MM.1S (cell line): ENCODE data around the gene CCDC188.

Source experiments
- DNase-seq: peaks from one replicate; pipeline ENCODE4 v3.0.0-alpha.2; 2015
- H2AFZ ChIP-seq: fragments of 300-600 bp; sonication (generic); 2 replicates; pipeline ENCODE4 v1.6.0; 2016; ENCODE audit warnings: antibody characterized with exemption, low read length
- H3F3A ChIP-seq: fragments of 300-600 bp; sonication (generic); 2 replicates; pipeline ENCODE4 v1.6.1; 2016; ENCODE audit warnings: mild to moderate bottlenecking, antibody characterized with exemption, low read length, moderate library complexity, mixed read lengths; ENCODE audit not compliant: insufficient read depth
- H3K27ac ChIP-seq: fragments of 300-600 bp; sonication (generic); 2 replicates; pipeline ENCODE4 v1.5.1; 2016; ENCODE audit warnings: mild to moderate bottlenecking, low read length
- H3K27me3 ChIP-seq: fragments of 300-600 bp; sonication (generic); replicated peaks from 2 replicates; pipeline ENCODE4 v1.6.0; 2016; ENCODE audit warnings: low read length; ENCODE audit not compliant: insufficient read depth
- H3K36me3 ChIP-seq: fragments of 300-600 bp; sonication (generic); replicated peaks from 2 replicates; pipeline ENCODE4 v1.6.1; 2016; ENCODE audit warnings: mild to moderate bottlenecking, low read length, mixed read lengths; ENCODE audit not compliant: insufficient read depth
- H3K4me1 ChIP-seq: fragments of 300-600 bp; sonication (generic); 2 replicates; pipeline ENCODE4 v1.6.1; 2016; ENCODE audit warnings: low read length, mixed read lengths
- H3K4me2 ChIP-seq: fragments of 300-600 bp; sonication (generic); 2 replicates; pipeline ENCODE4 v1.6.0; 2016; ENCODE audit warnings: low read depth, low read length
- H3K4me3 ChIP-seq: fragments of 300-600 bp; sonication (generic); 2 replicates; pipeline ENCODE4 v1.5.1; 2016; ENCODE audit warnings: low read length, mixed read lengths
- H3K79me2 ChIP-seq: fragments of 300-600 bp; sonication (generic); 2 replicates; pipeline ENCODE4 v1.6.1; 2016; ENCODE audit warnings: mixed run types, low read length, mixed read lengths
- H3K9ac ChIP-seq: fragments of 300-600 bp; sonication (generic); 2 replicates; pipeline ENCODE4 v1.6.1; 2016; ENCODE audit warnings: low read length, mixed read lengths
- H3K9me2 ChIP-seq: fragments of 300-600 bp; sonication (generic); replicated peaks from 2 replicates; pipeline ENCODE4 v1.6.1; 2016; ENCODE audit warnings: mild to moderate bottlenecking, low read length, mixed read lengths; ENCODE audit not compliant: insufficient read depth
- H3K9me3 ChIP-seq: fragments of 300-600 bp; sonication (generic); replicated peaks from 2 replicates; pipeline ENCODE4 v1.6.1; 2016; ENCODE audit warnings: mild to moderate bottlenecking, low read length, mixed read lengths; ENCODE audit not compliant: insufficient read depth
- H4K20me1 ChIP-seq: fragments of 300-600 bp; sonication (generic); 2 replicates; pipeline ENCODE4 v1.6.1; 2016; ENCODE audit warnings: mild to moderate bottlenecking, low read length, moderate library complexity, mixed read lengths; ENCODE audit not compliant: insufficient read depth
- EZH2 ChIP-seq: fragments of 300-600 bp; sonication (generic); optimal IDR thresholded peaks from 2 replicates; pipeline ENCODE3; 2017; ENCODE audit warnings: low read depth, mild to moderate bottlenecking, antibody characterized with exemption, low read length, mixed read lengths
- EZH2phosphoT487 ChIP-seq: fragments of 300-600 bp; sonication (generic); IDR thresholded peaks from 2 replicates; pipeline ENCODE4 v1.6.1; 2018; ENCODE audit warnings: antibody characterized with exemption, low read length
- TF ChIP-seq, protein P1 (sequence below): fragments of 300-600 bp; sonication (generic); IDR thresholded peaks from 2 replicates; pipeline ENCODE4 v1.5.1; 2016; ENCODE audit warnings: antibody characterized with exemption, low read length, mixed read lengths

The CCDC188 gene

DNA sequence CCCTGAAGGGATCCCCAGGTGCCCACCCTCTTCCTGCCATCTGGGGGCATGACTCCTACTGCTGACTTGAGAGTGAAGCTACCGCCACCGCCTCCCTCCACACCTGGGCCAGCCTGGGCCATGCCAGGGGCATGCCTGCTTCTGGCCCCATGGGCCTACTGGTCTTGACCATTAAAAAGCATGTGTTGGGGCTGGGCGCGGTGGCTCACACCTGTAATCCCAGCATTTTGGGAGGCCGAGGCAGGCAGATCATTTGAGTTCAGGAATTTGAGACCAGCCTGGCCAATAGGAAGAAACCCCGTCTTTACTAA lies 37.7 kb upstream of the CCDC188 start:
- no peak overlapping the region for H3K4me2 ChIP-seq
- H3K4me1 ChIP-seq, result no peaks in the 10 kb centered on the region
- no peaks in the 10 kb centered on the region for H3K79me2 ChIP-seq
- no peaks in the 10 kb centered on the region for H3K36me3 ChIP-seq
- TF ChIP-seq EZH2 (no peak), EZH2phosphoT487 (no peak)
- TF ChIP-seq, protein P1, sequence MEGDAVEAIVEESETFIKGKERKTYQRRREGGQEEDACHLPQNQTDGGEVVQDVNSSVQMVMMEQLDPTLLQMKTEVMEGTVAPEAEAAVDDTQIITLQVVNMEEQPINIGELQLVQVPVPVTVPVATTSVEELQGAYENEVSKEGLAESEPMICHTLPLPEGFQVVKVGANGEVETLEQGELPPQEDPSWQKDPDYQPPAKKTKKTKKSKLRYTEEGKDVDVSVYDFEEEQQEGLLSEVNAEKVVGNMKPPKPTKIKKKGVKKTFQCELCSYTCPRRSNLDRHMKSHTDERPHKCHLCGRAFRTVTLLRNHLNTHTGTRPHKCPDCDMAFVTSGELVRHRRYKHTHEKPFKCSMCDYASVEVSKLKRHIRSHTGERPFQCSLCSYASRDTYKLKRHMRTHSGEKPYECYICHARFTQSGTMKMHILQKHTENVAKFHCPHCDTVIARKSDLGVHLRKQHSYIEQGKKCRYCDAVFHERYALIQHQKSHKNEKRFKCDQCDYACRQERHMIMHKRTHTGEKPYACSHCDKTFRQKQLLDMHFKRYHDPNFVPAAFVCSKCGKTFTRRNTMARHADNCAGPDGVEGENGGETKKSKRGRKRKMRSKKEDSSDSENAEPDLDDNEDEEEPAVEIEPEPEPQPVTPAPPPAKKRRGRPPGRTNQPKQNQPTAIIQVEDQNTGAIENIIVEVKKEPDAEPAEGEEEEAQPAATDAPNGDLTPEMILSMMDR, result no peak
- H4K20me1 ChIP-seq, result no peaks in the 10 kb centered on the region
- DNase-seq, result no peak
- no peak overlapping the region for H2AFZ ChIP-seq
- H3K27me3 ChIP-seq, result peaks cover 82% of the 10 kb centered on the region
- H3K27ac ChIP-seq, result no peak overlapping the region
- no peaks in the 10 kb centered on the region for H3K9me2 ChIP-seq
- no peaks in the 10 kb centered on the region for H3F3A ChIP-seq
- H3K9ac ChIP-seq, result no peak overlapping the region
- H3K9me3 ChIP-seq, result no peaks in the 10 kb centered on the region
- H3K4me3 ChIP-seq, result no peak overlapping the region

DNA sequence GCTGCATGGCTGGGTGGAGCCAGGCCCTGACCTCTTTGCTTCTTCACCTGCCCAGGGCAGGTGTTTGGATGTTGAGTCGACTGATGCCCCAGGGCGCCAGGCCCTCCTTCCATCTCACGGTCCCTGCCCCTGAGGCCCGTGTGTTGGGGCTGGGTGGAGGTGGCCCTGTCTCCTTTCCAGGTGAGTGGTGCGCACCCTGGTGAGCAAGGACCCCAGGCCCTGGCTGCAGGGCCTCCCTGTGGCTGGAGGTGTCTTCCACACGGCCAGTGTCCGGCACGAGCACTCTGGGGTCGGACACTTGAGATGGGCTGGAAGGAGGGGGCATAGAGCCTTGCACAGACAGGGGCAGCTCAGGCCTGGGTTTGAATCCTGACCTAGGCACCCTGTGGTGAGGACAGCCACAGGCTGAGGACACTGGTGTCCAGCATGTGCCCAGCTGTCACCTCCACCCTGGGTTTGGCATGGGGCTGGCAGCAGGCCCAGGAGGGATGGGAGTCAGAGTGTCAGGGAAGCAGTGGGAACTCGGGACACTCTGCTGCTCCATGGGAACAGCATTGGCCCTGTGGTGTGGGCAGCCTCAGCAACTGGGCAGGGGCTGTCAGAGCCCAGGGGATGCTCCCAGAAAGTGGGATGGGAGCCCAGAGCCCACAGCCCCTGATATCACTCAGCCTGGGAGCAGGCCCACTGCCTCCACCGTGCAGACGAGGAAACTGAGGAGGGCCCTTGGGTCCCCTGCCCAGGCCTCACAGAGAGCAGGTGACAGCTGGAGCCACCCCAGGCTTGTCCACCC lies 37.1 kb upstream of the CCDC188 start:
- no peak overlapping the region for H2AFZ ChIP-seq
- no peak for DNase-seq
- H3K36me3 ChIP-seq, result no peaks in the 10 kb centered on the region
- H3K9ac ChIP-seq, result no peak overlapping the region
- no peaks in the 10 kb centered on the region for H3K4me1 ChIP-seq
- no peak overlapping the region for H3K4me3 ChIP-seq
- H4K20me1 ChIP-seq, result no peaks in the 10 kb centered on the region
- no peaks in the 10 kb centered on the region for H3K79me2 ChIP-seq
- H3K27ac ChIP-seq, result no peak overlapping the region
- no peaks in the 10 kb centered on the region for H3F3A ChIP-seq
- TF ChIP-seq, protein P1, result no peak
- TF ChIP-seq EZH2, result no peak
- no peak for TF ChIP-seq EZH2phosphoT487
- H3K9me2 ChIP-seq, result no peaks in the 10 kb centered on the region
- H3K4me2 ChIP-seq, result no peak overlapping the region
- no peaks in the 10 kb centered on the region for H3K9me3 ChIP-seq
- peaks cover 82% of the 10 kb centered on the region for H3K27me3 ChIP-seq

DNA sequence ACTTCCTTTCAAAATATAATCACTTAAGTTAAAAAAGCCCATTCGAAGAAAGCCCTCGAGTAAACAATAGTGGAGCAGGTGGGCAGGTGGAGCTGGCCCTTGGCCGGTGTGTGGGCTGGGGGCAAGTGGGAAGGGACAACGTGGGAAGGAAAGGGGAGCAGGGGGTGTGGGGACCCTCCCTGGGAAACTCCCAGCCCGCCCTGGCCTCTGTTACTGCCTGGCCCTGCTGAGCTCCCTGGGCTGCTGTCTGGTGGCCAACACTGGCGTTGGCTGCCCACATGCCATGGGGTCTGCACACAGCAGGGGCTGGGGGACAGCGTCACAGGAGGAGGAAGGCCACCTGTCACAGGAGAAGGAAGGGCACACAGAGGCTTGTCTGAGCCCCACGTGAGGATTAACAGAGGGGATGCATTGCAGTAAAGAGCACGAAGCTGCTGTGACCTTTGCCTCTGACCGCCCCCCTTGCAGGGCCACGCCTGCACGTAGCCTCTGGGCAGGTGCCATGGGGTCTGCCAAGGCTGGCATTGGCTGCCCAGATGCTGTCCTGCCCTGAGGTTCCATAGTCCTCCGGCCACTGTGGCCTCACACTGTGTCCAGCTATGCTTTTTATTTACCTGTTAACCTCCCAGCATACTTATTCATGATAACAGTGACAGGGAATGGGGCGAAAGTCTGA lies 36.2 kb upstream of the CCDC188 start:
- Histone ChIP-seq H3K27ac (no peak overlapping the region), H2AFZ (no peak overlapping the region), H4K20me1 (no peaks in the 10 kb centered on the region), H3K9ac (no peak overlapping the region), H3K4me1 (no peaks in the 10 kb centered on the region), H3F3A (no peaks in the 10 kb centered on the region), H3K4me3 (no peak overlapping the region), H3K79me2 (no peaks in the 10 kb centered on the region), H3K27me3 (peaks cover 81% of the 10 kb centered on the region), H3K9me2 (no peaks in the 10 kb centered on the region), H3K4me2 (no peak overlapping the region), H3K36me3 (no peaks in the 10 kb centered on the region), H3K9me3 (no peaks in the 10 kb centered on the region)
- TF ChIP-seq EZH2 (no peak), EZH2phosphoT487 (no peak)
- TF ChIP-seq, protein P1, result no peak
- no peak for DNase-seq
